GM23248 (cell line): Measurements from ENCODE around the gene RBM27.

Experiments
- EZH2 ChIP-seq: fragments of 200-600 bp; sonication (generic); IDR thresholded peaks from 2 replicates; pipeline ENCODE4 v1.6.1; 2018; ENCODE audit warnings: antibody characterized with exemption, mild to moderate bottlenecking; ENCODE audit not compliant: insufficient read depth, poor library complexity, severe bottlenecking
- EZH2phosphoT487 ChIP-seq: fragments of 200-600 bp; sonication (generic); IDR thresholded peaks from 2 replicates; pipeline ENCODE4 v1.6.1; 2018; ENCODE audit warnings: antibody characterized with exemption, moderate library complexity, mild to moderate bottlenecking, low read depth; ENCODE audit not compliant: insufficient read depth

- TF ChIP-seq EZH2phosphoT487 (no peak), EZH2 (no peak)
Observed at GRCh38 chr5:146188358-146188757, 15.0 kb upstream of the RBM27 start.
